HG03342 (cell line): ENCODE data around the gene NR5A2.

Source experiments
- ATAC-seq: cut with Tn5 transposase; IDR thresholded peaks from one replicate; pipeline ENCODE4 v1.9.1; 2021; ENCODE audit warnings: mild to moderate bottlenecking, moderate library complexity; ENCODE audit not compliant: unreplicated experiment

NR5A2 gene

DNA sequence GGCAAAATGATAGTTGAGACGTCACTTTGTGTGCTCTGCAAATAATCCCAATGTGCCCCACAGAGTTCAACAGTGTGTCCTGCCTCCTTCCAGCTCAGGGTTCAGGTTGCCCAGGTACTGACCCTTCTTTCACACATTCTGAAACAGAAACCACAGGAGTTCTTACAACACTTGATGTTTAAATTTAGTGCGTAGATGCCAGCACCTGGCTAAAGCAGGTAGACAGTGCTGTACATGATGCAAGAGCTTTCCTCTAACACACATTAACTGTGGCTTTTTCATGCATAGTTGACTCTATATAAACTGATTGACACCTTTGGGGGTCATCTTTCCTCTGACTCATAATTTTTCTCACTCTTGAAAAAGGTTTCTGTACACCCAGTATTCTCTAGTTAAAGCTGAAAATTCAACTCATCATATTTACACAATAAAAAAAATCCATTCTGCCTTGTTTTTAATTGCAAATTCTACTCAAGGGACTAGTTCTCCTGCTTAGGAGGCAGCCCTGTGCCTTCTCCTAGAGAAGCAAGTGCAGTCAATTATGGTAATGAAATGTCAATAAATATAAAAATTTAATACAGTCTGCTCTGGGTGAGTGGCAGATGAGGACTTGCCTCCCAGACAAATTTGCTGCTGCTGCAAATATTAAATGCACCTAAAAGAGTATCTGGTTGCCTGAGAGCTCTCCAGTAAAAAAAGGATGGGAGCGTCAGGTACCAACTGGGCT lies 91.4 kb downstream of the NR5A2 start:
- no peak for ATAC-seq

- ATAC-seq = no peak
Observed at GRCh38 chr1:200121421-200121820, 93.9 kb downstream of the NR5A2 start.

DNA sequence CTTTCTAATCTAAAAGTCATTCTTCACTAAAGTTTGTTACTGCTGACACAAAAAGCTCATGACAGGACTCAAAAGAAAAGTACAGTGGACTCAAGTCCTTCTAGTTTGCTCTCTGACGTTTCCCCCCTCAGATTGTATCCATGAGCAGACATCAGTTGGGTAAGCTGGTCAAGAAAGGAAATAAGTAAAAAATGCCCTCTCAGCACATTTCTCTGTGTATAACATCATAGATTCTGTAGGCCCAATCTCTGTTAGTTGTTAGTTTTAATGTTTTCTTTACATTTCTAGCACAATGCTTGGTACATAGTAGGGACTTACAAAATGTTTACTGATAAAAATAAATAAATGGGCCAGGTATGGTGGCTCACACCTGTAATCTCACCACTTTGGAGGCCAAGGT lies 96.8 kb downstream of the NR5A2 start:
- ATAC-seq = no peak

DNA sequence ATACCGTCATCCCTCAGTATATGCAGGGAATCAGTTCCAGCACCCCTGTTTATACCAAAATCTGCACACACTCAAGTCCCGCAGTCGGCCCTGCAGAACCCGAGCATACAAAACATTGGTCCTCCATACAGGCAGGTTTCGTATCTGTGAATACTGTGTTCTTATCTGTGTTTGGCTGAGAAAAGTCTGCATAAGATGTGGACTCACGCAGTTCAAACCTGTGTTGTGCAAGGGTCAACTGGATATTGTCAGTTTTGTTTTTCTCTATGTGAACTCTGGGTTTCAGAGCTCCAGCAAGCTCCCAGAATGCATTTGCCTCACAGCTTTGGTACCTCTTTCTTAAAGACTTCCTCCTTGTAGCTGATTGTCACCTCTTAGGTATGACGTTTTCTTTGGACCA lies 100.6 kb downstream of the NR5A2 start:
- no peak for ATAC-seq

DNA sequence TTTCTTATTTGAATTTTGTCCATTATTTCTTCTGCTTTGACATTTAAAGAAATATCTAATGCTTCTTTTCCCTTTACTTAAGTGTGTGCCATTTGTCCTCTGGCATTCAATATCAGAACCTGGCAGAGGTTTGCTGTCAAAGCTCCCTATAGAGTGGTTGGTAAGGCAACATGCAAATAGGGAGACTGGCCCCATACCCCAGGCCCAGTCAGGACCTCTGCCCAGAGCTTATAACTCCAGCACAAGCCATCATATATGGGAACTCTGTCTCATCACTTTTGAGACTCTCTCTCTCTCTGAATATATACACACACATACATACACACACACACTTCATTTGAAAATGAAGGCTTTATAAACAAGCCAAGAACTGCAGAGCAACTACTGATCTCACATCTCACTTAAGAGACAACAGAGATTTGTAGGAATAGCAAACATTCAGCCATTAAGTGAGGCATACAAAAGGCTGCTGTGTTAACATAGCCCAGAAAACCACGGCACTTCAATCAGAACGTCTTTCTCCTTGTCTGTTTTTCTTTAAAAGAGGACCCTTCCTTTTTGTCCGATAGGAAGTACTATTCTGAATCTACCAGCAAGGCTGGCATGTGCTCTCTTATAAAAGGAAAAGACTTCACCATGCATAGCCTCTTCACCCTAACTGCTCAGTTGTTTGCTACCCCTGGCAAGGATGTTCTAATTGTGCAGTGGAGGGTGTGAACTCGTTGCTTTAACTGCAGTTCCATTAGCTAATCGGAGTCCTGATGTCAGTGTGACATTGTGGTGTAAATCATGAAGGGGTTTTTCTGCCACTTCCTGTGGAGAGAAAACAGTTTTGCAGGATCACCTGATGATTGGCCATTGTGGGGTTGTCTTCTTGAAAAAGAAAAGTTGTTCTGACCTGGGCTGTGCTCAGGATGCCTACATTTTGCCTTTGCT lies 101.7 kb downstream of the NR5A2 start:
- ATAC-seq = no peak

- ATAC-seq = no peak
Observed at GRCh38 chr1:200130552-200130951, 103.0 kb downstream of the NR5A2 start.

- ATAC-seq = no peak
Observed at GRCh38 chr1:200131551-200132125, 104.1 kb downstream of the NR5A2 start.

DNA sequence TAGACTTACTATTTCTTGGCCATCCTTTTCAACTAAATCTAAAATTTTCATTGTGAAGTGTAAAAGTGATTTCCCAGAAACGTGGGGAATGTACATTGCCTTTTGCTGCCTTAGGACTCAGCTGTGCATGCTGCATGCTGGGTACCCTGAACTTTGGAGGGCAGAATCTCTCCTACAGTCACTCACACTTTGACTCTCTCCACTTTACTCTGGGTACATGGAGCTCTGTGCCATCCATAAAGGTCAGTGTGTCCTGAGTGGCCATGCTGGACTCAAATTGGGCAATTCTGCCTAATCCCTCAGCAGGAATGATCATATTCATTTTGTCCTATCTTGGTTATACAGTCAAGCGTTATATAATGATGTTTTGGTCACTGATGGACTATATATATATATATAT lies 105.6 kb downstream of the NR5A2 start:
- ATAC-seq = no peak

DNA sequence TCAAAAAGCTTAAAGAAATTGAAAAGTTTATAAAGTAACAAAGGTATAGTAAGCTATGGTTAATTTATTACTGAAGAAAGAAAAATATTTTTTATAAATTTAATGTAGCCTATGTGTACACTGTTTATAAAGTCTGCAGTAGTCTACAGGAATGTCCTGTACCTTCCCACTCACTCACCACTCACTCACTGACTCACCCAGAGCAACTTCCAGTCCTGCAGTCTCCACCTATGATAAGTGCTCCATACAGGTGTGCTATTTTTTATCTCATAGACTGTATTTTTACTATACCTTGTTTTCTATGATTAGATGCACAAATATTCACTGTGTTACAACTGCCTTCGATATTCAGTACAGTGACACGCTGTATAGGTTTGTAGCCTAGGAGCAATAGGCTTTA lies 106.6 kb downstream of the NR5A2 start:
- no peak for ATAC-seq

- no peak for ATAC-seq
Observed at GRCh38 chr1:200136384-200136783, 108.9 kb downstream of the NR5A2 start.

- peak; percentile 91 for ATAC-seq
Observed at GRCh38 chr1:200139661-200140250, 112.2 kb downstream of the NR5A2 start.

DNA sequence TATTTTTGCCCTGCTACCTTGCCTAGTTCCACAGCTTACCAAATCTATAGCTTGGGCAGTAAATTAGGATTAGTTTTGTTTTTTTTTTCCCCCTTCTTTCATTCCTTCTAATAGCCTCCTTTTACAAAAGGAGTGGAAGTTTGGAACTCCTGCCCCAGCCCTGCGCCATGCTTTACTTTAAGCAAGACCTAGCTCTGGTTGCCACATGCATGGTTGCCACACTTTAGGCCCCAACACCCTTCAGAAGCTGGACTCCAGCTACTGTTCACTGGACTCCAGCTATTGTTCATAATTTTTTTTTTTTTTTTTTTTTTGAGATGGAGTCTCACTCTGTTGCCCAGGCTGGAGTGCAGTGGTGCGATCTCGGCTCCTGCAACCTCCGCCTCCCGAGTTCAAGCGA lies 115.8 kb downstream of the NR5A2 start:
- no peak for ATAC-seq

DNA sequence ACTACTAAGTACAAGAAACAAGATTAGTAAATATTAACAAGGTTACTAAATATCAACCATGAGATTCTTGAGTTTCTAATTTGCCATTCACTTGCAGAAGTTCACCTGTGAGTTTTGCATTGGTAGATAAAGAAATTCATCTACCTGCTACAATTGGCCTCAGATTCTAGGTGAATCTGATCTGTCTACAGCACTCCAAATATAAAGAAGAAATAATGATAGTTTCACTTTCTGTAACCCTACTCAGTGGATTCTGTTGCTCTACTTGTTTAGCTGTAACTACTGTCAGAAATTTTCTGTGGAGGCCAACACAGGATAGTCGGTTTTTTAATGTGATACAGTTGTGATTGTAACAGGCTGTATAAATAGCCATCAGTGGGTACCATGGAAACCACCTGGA lies 118.6 kb downstream of the NR5A2 start:
- ATAC-seq = no peak

GRCh38 chr1:200147094-200147493 lies 119.6 kb downstream of the NR5A2 start:
- no peak for ATAC-seq

- no peak for ATAC-seq
Observed at GRCh38 chr1:200147742-200148141, 120.2 kb downstream of the NR5A2 start.

- ATAC-seq = no peak
Observed at GRCh38 chr1:200150006-200150405, 122.5 kb downstream of the NR5A2 start.

- peak; percentile 42 for ATAC-seq
Observed at GRCh38 chr1:200150721-200151120, 123.2 kb downstream of the NR5A2 start.

DNA sequence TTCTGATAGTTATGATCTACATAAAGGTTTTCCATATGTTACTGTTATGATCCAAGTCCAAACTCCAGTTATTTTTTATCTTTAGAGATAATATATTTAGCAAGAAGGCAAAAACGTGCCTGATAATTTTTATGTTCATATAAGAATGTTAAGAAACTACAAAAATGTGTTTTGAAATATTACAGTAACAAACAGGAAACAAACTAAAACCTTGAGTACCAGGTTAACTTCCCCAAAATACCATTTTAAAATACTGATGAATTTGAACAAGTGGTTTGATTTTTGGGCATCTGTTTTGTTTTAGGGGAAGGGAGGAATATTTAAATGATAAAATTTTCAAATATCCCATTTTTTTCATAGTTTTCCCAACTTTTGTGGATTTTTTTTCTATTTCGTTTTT lies 124.8 kb downstream of the NR5A2 start:
- ATAC-seq = no peak

- ATAC-seq = peak; percentile 54
Observed at GRCh38 chr1:200153277-200154055, 126.0 kb downstream of the NR5A2 start.

GRCh38 chr1:200154069-200154767 lies 126.7 kb downstream of the NR5A2 start:
- peak; percentile 92 for ATAC-seq
